ENCODE results near the gene TMC3.
A peak's percentile ranks its signal among the peaks of the same experiment; 100 is the strongest.

TMC3 gene

DNA sequence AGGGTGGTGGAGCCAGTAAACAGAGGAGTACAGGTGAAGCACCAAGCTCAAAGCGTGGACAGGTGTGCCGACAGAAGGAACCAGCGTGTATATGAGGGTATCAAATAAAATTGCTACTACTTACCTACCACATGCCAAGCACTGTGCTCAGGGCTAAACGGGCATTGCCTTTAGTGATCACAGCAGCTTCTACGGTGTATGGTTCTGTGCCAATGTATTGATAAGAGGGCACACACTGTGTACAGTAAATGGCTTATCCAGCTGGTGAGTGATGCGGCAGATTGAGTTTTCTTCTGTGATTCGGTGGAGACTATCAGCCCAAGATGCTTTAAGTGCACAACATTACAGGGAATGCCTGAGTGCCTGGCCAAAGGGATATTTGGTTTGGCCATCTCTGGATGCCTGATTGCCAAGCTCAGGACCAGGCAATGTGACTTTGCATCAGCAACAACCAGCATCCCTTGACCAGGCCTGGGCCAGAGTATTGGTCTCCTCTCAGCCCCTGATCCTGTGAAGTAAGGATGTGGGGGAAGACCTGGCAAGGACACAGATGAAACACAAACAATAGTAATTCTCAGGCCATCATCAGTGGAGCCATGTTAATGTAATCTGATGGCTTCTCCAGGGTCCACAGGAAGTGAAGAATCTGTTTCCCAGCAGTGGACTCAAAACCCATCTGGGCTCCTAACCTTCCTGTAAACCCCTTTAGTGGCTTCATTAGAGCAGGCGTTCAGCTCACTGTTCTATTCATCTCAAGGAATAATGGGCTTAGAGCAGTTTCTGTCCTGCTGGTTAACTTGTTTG, 64.2 kb downstream of the TMC3 start:
- no peak for DNase-seq (ENCODE audit: low read depth, low spot score)
- H3K4me3 ChIP-seq (ENCODE audit: low read length): no peak overlapping the region

DNA sequence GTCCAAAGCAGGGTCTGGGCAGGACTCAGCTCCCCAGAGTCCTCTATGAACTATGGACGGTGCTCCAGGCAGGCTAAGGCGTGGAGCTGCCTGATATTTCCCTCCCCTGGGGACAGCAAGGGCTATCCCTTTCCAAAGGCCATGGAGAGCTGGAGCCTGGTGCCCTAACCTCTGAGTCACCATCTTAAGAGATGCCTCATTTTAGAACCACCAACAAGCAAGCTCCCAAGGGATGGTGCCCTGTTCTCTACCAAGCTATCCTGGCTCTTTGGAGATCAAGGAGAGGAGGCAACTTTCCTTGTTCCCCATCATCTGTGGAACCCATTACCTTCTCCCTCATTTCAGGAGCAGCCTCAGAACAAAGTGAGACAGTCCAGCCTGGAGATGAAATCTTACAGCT, 65.8 kb downstream of the TMC3 start:
- no peak for DNase-seq (ENCODE audit: low read depth, low spot score)

DNA sequence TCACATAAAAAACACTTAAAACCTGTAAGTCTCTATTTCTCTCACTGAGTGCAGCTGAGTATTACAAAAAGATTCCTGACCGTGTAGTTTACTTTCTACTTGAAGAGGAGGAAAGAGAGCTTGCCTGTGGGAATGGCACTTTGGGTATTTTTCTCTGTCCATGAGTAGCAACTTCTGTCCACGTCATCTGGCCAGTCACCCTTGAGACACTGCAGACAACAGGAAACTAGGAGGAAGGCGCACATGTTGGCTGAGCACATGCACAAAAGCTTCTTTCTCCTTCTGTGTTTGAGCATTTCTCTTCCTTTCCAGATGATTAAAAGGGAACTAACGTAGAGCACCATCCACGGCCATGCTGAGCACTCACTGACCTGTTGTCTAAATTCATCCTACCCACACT, 69.8 kb downstream of the TMC3 start:
- no peak overlapping the region for H3K4me3 ChIP-seq (ENCODE audit: low read length)
- no peak for DNase-seq (ENCODE audit: low read depth, low spot score)

More for the DNA sequence above, 65.8 kb downstream of the TMC3 start:
- H3K4me3 ChIP-seq (ENCODE audit: low read length): no peak overlapping the region

DNA sequence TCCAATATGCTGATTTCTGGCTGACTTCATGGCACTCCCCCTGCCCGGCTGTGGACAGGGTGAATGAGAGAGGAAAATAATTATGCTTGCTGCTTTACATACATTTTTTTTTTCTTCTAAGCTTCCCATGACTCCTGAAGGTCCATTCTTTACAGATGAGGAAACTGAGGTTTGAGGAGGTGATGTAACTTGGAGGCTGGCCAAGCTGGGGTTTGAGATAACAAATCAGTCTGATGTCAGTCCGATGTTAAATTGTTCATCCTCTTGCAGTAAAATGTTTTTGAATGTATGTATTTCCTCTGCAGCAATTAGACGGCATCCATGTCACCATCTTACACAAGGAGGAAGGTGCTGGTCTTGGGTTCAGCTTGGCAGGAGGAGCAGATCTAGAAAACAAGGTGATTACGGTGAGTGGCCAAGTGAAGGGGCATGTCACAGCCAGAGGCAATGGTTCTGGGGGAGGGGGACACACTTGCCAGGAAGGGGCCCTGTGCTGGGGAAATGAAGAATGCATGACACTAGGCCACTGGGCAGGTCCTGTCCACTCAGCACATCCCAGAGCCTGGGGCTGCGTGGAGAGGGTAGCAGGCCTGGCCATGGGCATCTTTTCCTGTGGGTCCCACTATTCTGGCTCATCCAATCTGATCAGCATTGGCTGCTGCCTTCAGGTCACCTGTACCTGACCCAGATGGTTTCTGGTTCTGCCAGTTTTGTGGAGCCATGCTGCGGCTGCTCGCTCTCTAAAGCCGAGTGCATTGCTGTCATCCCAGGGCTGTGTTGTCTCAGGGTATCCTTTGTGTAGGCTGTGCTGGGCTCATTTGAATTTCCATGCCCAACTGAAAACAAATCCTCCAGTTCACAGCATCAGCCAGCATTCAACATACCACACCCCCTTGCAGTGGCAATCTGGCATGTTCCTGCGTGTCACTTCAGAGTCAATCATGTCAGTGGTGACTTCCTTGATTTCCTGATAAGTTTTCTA, 70.5 kb downstream of the TMC3 start:
- DNase-seq (ENCODE audit: low read depth, low spot score): no peak
- H3K4me3 ChIP-seq (ENCODE audit: low read length): no peak overlapping the region

DNA sequence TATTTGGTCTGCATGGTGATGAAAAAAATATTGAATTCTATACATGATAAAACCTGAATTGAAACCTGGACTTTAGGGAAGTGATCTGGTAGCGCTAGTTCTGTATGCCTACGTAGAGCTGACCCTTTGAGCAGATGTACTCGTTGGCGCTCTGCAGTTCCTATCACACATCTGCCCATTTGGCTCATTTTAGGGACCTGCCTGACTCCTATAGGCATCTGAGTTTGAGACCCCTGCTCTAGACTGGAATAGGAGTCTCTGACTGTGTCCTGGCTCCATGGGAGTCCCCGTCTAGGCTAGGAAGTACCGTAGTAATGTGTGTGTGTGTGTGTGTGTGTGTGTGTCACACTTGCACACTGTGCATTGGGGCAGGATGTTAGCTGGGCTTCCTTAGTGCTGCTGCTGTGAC, 71.3 kb downstream of the TMC3 start:
- H3K4me3 ChIP-seq (ENCODE audit: low read length): no peak overlapping the region
- no peak for DNase-seq (ENCODE audit: low read depth, low spot score)

DNA sequence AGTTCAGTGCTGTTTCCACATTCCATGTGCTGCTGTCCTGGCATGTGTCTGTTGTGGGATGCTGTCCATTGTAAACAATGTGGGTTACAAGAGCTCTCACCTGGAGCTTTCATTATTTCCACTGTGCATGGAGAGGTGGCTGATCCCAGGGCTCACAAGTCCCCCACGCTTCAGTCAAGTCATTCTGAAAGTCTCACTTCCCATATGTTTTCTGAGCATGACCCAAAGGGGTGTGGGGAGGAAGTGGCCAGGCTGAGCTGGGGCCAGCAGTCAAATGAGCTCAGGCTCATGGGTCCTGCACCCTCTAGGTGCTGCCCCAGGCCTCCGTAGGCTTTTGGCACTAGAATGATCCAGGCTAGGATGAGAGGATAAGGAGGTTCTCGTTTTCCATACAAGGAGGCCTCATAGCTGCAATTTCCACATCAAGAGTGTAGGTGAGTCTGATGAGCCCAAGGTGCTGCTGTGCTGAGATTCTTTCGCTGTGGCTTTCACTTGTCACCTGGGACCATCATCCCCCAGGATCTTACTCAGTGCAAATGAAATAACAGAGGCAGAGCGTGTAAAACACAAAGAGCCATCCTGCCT, 72.1 kb downstream of the TMC3 start:
- no peak for DNase-seq (ENCODE audit: low read depth, low spot score)
- H3K4me3 ChIP-seq (ENCODE audit: low read length): no peak overlapping the region

DNA sequence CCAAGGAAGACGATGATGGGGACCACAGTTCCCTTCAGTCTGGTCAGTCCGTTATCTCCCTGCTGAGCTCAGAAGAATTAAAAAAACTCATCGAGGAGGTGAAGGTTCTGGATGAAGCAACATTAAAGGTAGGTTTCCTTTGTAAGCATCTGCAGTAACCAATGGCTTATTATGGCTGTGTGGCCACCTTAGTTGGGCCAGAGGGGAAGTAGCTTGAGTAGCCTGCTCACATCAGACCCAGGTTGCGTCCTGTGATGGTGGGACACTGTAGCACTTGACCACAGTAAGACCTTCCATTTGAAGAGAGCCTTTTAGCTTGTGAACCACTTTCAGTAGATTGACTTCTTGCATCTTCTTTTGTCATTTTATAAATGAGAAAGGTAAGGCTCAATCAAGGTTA, 72.6 kb downstream of the TMC3 start:
- DNase-seq (ENCODE audit: low read depth, low spot score): no peak
- no peak overlapping the region for H3K4me3 ChIP-seq (ENCODE audit: low read length)

DNA sequence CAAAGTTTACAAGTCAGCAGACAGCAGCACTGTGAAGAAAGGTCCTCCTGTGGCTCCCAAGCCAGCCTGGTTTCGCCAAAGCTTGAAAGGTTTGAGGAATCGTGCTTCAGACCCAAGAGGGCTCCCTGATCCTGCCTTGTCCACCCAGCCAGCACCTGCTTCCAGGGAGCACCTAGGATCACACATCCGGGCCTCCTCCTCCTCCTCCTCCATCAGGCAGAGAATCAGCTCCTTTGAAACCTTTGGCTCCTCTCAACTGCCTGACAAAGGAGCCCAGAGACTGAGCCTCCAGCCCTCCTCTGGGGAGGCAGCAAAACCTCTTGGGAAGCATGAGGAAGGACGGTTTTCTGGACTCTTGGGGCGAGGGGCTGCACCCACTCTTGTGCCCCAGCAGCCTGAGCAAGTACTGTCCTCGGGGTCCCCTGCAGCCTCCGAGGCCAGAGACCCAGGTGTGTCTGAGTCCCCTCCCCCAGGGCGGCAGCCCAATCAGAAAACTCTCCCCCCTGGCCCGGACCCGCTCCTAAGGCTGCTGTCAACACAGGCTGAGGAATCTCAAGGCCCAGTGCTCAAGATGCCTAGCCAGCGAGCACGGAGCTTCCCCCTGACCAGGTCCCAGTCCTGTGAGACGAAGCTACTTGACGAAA, 74.3 kb downstream of the TMC3 start:
- DNase-seq (ENCODE audit: low read depth, low spot score): no peak
- H3K4me3 ChIP-seq (ENCODE audit: low read length): no peak overlapping the region

DNA sequence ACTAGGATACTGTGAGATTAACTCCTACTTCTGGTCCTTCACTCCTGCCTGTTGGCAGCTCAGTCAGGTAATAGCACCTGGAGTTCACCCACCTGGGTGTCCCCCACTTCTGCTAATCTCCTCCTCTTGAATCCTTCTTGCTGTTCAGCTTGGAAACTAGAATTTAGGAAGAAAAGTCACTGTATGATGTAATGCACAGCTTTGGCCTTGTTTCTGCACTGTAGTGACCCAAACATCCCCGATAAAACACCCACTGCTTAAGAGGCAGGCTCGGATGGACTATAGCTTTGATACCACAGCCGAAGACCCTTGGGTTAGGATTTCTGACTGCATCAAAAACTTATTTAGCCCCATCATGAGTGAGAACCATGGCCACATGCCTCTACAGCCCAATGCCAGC, 74.9 kb downstream of the TMC3 start:
- no peak for DNase-seq (ENCODE audit: low read depth, low spot score)
- no peak overlapping the region for H3K4me3 ChIP-seq (ENCODE audit: low read length)

DNA sequence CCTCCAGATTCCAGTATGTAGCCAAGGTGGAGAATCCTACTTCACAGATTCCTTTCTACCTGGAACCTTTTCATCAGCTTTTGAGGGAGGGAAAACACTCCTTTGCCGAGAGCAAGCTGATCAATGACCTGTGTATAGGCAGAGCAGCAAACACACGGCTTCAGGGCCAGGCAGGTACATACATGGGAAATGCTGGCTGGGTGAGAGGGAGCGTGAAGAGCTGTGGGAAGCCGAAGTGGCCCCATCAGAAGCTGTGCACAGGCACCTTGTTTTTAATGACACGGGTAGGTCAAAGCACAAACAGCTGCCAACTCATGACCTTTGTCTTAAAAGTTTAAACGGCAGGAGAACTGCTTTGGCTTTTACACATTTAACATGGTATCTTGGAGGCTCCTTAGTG, 75.4 kb downstream of the TMC3 start:
- no peak overlapping the region for H3K4me3 ChIP-seq (ENCODE audit: low read length)

DNA sequence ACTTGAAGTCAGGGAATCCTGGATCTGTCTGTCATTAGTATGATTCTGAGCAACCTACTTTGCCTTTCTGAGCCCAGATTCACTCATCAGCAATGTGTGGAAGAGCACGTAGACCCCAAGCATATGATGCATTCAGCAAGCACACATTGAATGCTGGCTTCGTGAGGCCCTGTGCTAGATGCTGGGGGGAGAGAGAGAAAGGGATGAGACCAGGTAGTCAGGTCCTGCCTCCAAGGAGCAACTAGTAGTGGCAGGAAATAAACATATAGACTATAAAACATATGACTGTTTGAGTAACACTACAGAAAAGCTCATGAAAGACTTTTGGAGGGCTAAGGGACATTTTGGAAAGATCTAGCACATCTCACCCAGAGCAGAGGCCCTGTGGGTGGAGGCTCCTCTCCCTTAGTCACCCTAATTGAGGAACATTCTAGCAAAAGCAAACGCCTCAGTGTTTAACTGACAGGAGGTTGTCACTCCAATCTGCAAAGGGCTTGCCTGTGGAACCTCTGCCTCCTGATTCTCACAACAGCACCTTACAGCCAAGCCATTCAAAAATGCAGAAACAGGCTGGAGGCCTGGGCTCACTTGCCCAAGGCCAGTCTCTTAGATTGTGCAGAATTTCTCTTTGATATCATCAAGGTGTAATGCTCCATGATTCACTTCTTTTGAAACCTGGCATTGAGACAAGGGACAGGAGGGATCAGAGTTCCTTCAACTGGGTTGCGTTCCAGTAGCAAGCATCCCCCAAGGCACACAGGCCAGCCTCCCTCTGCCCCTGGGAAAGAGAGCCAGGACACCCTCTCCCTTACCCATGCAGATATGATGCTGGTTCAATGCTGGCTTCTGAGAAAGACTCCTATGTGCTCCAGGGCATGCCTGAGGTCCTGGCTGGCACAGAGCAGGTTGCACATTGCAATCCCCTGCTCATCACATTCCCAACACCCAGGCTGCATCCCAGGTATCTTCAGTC, 76.1 kb downstream of the TMC3 start:
- H3K4me3 ChIP-seq (ENCODE audit: low read length): peak overlapping the region; percentile 50; the same call in 1 of the 2 replicates
- DNase-seq (ENCODE audit: low read depth, low spot score): no peak

More for the DNA sequence above, 75.4 kb downstream of the TMC3 start:
- DNase-seq (ENCODE audit: low read depth, low spot score): no peak

DNA sequence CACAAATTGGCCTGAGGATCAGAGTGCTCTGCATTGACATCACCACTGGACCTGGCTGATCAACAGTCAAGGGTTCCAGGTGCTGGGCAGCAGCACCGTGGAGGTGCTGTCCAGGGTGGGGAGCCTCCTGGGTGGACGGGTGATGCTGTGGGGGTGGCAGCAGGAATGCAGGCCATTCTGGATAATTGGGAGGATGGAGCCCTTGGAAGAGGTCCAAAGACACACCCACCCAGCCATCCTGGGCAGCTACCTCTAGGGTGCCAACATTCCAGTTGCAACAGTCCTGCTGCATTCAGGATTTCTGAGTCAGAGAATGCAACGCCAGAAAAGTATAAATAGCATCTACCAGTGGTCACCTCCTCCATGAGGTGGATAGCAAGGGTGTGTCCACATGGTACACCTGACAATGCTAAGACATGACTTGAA, 76.9 kb downstream of the TMC3 start:
- no peak for DNase-seq (ENCODE audit: low read depth, low spot score)
- H3K4me3 ChIP-seq (ENCODE audit: low read length): peak overlapping the region; percentile 50

DNA sequence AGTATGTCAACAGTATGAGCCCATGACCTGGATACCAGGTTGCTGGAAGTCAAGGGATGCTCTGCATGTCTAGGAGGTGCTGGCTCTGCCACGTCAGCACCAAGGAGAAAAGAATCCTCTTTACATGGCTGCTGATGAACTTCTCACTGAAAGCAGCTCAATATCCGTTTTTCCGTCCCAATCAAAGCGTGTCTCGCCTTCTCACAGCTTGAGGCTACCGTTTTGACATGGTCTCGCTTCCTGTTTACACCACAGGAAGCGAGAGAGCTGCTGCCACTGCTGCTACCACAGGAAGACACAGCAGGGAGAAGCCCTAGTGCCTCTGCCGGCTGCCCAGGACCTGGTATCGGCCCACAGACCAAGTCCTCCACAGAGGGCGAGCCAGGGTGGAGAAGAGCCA, 77.3 kb downstream of the TMC3 start:
- peak; percentile 95 for DNase-seq (ENCODE audit: low read depth, low spot score)
- H3K4me3 ChIP-seq (ENCODE audit: low read length): peak overlapping the region; percentile 50

DNA sequence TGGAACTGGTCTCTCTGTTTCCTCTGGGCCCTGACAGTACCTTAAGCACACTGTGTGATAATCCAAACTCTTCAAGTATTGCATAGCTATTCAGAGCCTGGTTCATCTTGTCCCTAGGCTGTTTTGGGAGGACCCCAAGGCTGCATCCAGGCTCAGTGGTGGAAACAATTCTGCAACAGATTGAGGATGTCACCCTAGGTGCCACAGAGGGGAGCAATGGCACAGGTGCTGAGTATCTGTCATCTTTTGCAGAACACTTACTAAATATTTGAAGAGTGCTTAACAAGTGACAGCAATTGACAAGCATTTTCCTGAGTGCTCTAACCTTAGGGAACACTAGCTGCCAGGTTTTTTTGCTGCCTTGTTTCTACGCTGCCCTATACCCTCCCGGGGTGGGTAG, 77.8 kb downstream of the TMC3 start:
- DNase-seq (ENCODE audit: low read depth, low spot score): no peak
- peak overlapping the region; percentile 50 for H3K4me3 ChIP-seq (ENCODE audit: low read length)

DNA sequence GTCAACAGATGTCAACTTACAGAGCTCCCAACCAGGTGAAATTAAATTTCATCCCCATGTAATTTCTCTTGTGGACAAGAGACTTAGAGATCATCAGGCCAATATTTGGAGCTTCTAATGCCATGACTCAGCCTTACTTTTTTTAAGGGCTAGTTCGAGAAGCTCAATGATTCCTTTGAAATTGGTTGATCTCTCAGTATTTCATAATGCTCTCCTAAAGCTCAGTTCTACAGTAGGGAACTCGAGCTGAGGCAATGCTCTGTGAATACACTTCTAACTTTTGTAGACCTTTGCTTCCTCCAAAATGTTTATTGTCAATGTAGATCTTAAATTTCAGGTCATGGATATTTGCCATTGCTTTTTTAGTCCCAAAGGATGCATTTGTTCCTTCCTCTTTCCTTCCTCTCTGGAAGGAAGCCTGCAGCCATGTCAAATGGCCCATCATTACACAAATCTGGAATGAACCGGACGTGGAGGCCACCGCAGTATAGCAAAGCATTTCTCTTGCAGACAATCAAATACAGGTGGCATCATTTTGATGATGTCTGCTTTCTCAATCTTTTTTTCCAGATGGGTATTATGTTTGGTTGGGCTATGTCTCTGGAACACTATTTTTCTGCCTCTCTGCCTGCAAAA, 78.4 kb downstream of the TMC3 start:
- peak overlapping the region; percentile 50; the same call in 1 of the 2 replicates for H3K4me3 ChIP-seq (ENCODE audit: low read length)
- DNase-seq (ENCODE audit: low read depth, low spot score): no peak

DNA sequence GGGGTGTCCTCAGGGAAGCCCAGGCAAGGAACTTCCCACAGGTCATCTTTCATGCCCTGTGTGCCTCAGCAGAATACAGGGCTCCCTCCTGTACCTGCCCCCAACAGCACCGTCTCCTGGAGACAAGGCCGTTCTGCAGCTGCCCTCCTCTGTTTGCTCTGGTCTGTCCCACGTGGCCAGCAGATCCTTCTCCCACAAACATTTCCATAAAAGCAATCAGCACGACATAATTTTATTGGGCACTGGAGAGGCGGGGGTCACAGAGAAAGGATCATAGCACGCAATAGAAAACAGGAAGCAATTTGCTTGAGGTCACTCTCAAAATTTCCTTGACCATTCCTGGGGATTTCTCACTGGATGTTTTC, 79.5 kb downstream of the TMC3 start:
- H3K4me3 ChIP-seq (ENCODE audit: low read length): peak overlapping the region; percentile 43

DNA sequence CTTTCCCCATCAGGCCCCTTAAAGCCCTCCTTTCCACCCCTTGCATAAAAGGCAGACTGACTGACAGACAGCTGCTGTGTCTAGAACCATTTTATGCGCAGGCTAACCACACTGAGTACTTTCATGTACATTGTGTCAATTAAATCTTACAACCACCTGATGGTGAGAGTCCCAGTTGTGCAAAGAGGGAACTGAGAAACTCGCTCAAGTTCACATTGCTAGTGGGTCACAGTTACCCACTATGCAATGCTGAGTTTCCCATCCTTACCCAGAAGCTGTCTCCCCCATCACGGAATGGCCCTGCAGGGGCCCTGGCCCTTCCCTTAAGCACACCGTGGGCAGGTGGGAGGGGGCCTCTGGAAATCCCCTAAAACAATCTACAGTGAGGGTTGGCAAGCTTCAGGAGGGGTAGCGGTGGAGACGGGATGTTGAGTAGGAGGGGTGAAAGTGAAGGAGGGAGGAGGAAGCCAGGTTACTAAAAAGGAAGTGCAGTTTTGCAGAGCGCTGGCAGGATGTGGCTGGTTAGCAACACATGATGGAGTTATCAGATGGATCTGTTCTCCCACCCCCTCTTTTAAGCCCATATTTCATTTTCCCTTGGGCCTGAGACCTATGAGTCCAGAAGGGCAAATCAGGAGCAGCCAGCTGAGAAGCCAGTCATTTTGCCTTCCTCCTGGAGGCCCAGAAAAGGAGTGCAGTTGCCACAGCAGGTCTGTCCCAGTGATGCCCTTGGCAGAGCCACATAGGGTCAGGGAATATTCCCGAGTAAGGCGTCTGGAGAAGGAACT, 80.1 kb downstream of the TMC3 start:
- peak overlapping the region; percentile 43 for H3K4me3 ChIP-seq (ENCODE audit: low read length)
- peak; percentile 96 for DNase-seq (ENCODE audit: low read depth, low spot score)

More for the DNA sequence above, 79.5 kb downstream of the TMC3 start:
- no peak for DNase-seq (ENCODE audit: low read depth, low spot score)

Measured in Jurkat, Clone E6-1 (cell line).